A549 treated with Mapracorat at 1 μM for 4 hours (cell line): ENCODE measurements around the gene LRFN3. TPM values are rescaled to one million over a fixed set of nuclear protein-coding genes. Genes with fewer than 3 reads are reported as not detected.

Source experiments
- total RNA-seq: library from RNA; stranded (reverse); fragments of 200-300 nt; extraction: Qiagen RNA extraction; gene quantifications from 5 replicates; pipeline ENCODE4 v1.2.3, GENCODE V29; 2022

Gene LRFN3
- 12.9 to 23.3 TPM (median 21.0 TPM) in 5 replicates for total RNA-seq

GRCh38 chr19:35935911-35936737, at the start of gene LRFN3:
LRFN3 (plus strand) TSS chr19:35936374; CDS start chr19:35939426, 3,052 bp downstream.

GRCh38 chr19:35901854-35902661, 34.1 kb upstream of the LRFN3 start, which contains the start of gene HCST:
HCST (plus strand) TSS chr19:35902529; CDS start chr19:35902594, 65 bp downstream.

GRCh38 chr19:35908010-35908441, 28.1 kb upstream of the LRFN3 start, which contains the start of gene TYROBP:
TYROBP (minus strand) TSS chr19:35908295; CDS start chr19:35908228, 67 bp downstream.

Other genes with a start within 250 kb of the LRFN3 start
- gene ZBTB32, start 231.8 kb upstream of the LRFN3 start, total RNA-seq: not detected in 5 replicates
- 46.2 to 63.6 TPM (median 56.5 TPM) in 5 replicates for gene KMT2B, start 218.4 kb upstream of the LRFN3 start, total RNA-seq
- 10.2 to 14.6 TPM (median 11.8 TPM) in 5 replicates for gene IGFLR1, start 193.9 kb upstream of the LRFN3 start, total RNA-seq
- 24.6 to 30.2 TPM (median 25.0 TPM) in 5 replicates for gene U2AF1L4, start 191.0 kb upstream of the LRFN3 start, total RNA-seq
- gene PSENEN, start 190.7 kb upstream of the LRFN3 start, total RNA-seq: 288 to 310 TPM (median 290 TPM) in 5 replicates
- gene LIN37, start 187.8 kb upstream of the LRFN3 start, total RNA-seq: 20.3 to 28.5 TPM (median 22.0 TPM) in 5 replicates
- 0.12 to 0.28 TPM (median 0.19 TPM) in 3 of 5 replicates, not detected in the others for gene HSPB6, start 179.3 kb upstream of the LRFN3 start, total RNA-seq
- gene PROSER3, start 178.2 kb upstream of the LRFN3 start, total RNA-seq: 24.6 to 30.3 TPM (median 28.2 TPM) in 5 replicates
- gene ARHGAP33, start 160.8 kb upstream of the LRFN3 start, total RNA-seq: 3.9 to 9.3 TPM (median 7.6 TPM) in 5 replicates
- 0.16 to 0.53 TPM (median 0.34 TPM) in 5 replicates for gene PRODH2, start 123.5 kb upstream of the LRFN3 start, total RNA-seq
- 0.27 to 0.75 TPM (median 0.56 TPM) in 5 replicates for gene NPHS1, start 83.9 kb upstream of the LRFN3 start, total RNA-seq
- 0.42 to 0.60 TPM (median 0.55 TPM) in 5 replicates for gene KIRREL2, start 79.5 kb upstream of the LRFN3 start, total RNA-seq
- gene APLP1, start 67.8 kb upstream of the LRFN3 start, total RNA-seq: 73.4 to 99.4 TPM (median 94.1 TPM) in 5 replicates
- gene NFKBID, start 35.8 kb upstream of the LRFN3 start, total RNA-seq: 5.5 to 7.7 TPM (median 6.2 TPM) in 5 replicates
- gene HCST, start 33.8 kb upstream of the LRFN3 start, total RNA-seq: 0.30 to 0.45 TPM (median 0.35 TPM) in 5 replicates
- gene TYROBP, start 28.1 kb upstream of the LRFN3 start, total RNA-seq: not detected in 5 replicates
- gene SDHAF1, start 58.8 kb downstream of the LRFN3 start, total RNA-seq: 28.4 to 51.5 TPM (median 47.8 TPM) in 5 replicates
- gene SYNE4, start 72.4 kb downstream of the LRFN3 start, total RNA-seq: 0.11 to 0.28 TPM (median 0.15 TPM) in 5 replicates
- gene ALKBH6, start 77.8 kb downstream of the LRFN3 start, total RNA-seq: 21.2 to 31.5 TPM (median 22.9 TPM) in 5 replicates
- 0.72 to 1.3 TPM (median 0.84 TPM) in 5 replicates for gene CLIP3, start 96.5 kb downstream of the LRFN3 start, total RNA-seq
- 4.9 to 8.1 TPM (median 6.5 TPM) in 5 replicates for gene THAP8, start 117.9 kb downstream of the LRFN3 start, total RNA-seq
- gene WDR62, start 118.5 kb downstream of the LRFN3 start, total RNA-seq: 19.3 to 30.3 TPM (median 26.1 TPM) in 5 replicates
- 0.29 to 0.78 TPM (median 0.41 TPM) in 4 of 5 replicates, not detected in the other for gene OVOL3, start 174.8 kb downstream of the LRFN3 start, total RNA-seq
- gene POLR2I, start 178.5 kb downstream of the LRFN3 start, total RNA-seq: 235 to 264 TPM (median 260 TPM) in 5 replicates
- 470 to 583 TPM (median 556 TPM) in 5 replicates for gene TBCB, start 179.1 kb downstream of the LRFN3 start, total RNA-seq
- 1,613 to 2,236 TPM (median 2,124 TPM) in 5 replicates for gene CAPNS1, start 203.7 kb downstream of the LRFN3 start, total RNA-seq
- not detected in 5 replicates for gene COX7A1, start 216.1 kb downstream of the LRFN3 start, total RNA-seq